ENCODE measurements around the gene SIMC1.

Gene SIMC1

GRCh38 chr5:176365351-176366231 is 127.4 kb downstream of the SIMC1 start, which contains the start of gene ARL10:
ARL10 (plus strand) TSS chr5:176365487; CDS start chr5:176365564, 77 bp downstream.
- no peak for FAIRE-seq

GRCh38 chr5:176366232-176366894 is 128.1 kb downstream of the SIMC1 start:
- FAIRE-seq, result no peak

- no peak for FAIRE-seq
Measured at GRCh38 chr5:176368726-176369125, 130.5 kb downstream of the SIMC1 start.

GRCh38 chr5:176369934-176370711 is 131.9 kb downstream of the SIMC1 start:
- no peak for FAIRE-seq

GRCh38 chr5:176371621-176372539 is 133.7 kb downstream of the SIMC1 start:
- FAIRE-seq, result no peak

- no peak for FAIRE-seq
Measured at GRCh38 chr5:176373100-176373818, 135.0 kb downstream of the SIMC1 start.

- FAIRE-seq, result no peak
Measured at GRCh38 chr5:176379881-176380280, 141.7 kb downstream of the SIMC1 start.

- FAIRE-seq, result no peak
Measured at GRCh38 chr5:176381423-176381822, 143.2 kb downstream of the SIMC1 start.

GRCh38 chr5:176381979-176382378 is 143.8 kb downstream of the SIMC1 start:
- FAIRE-seq, result no peak

GRCh38 chr5:176382721-176383120 is 144.5 kb downstream of the SIMC1 start:
- no peak for FAIRE-seq

- no peak for FAIRE-seq
Measured at GRCh38 chr5:176383248-176383905, 145.2 kb downstream of the SIMC1 start.

GRCh38 chr5:176383961-176384360 is 145.7 kb downstream of the SIMC1 start:
- no peak for FAIRE-seq

GRCh38 chr5:176384366-176384930 is 146.2 kb downstream of the SIMC1 start:
- no peak for FAIRE-seq

GRCh38 chr5:176384991-176385390 is 146.8 kb downstream of the SIMC1 start:
- FAIRE-seq, result no peak

GRCh38 chr5:176386491-176386890 is 148.3 kb downstream of the SIMC1 start:
- FAIRE-seq, result no peak

GRCh38 chr5:176387384-176387925 is 149.2 kb downstream of the SIMC1 start:
- no peak for FAIRE-seq

GRCh38 chr5:176388003-176388443 is 149.8 kb downstream of the SIMC1 start:
- no peak for FAIRE-seq

GRCh38 chr5:176388444-176389134 is 150.4 kb downstream of the SIMC1 start, which contains the start of the genes HIGD2A and NOP16:
HIGD2A (plus strand) TSS chr5:176388751; CDS start chr5:176388820, 69 bp downstream.
NOP16 (minus strand) TSS chr5:176388598; CDS start chr5:176388539, 59 bp downstream.
- peak; percentile 95 for FAIRE-seq

Data from G401.6 (cell line).